WI38 (cell line): ENCODE measurements around the gene PCDH8.

ENCODE experiments used
- H3K4me3 ChIP-seq: 2 replicates; pipeline ENCODE4 v1.5.1; 2011; ENCODE audit warnings: low read depth, mild to moderate bottlenecking, control low read depth, low read length
- TF ChIP-seq, protein P1 (sequence below): IDR thresholded peaks from 2 replicates; pipeline ENCODE4 v1.5.1; 2012; ENCODE audit warnings: low read depth, mild to moderate bottlenecking, control low read depth, low read length

PCDH8 gene

DNA sequence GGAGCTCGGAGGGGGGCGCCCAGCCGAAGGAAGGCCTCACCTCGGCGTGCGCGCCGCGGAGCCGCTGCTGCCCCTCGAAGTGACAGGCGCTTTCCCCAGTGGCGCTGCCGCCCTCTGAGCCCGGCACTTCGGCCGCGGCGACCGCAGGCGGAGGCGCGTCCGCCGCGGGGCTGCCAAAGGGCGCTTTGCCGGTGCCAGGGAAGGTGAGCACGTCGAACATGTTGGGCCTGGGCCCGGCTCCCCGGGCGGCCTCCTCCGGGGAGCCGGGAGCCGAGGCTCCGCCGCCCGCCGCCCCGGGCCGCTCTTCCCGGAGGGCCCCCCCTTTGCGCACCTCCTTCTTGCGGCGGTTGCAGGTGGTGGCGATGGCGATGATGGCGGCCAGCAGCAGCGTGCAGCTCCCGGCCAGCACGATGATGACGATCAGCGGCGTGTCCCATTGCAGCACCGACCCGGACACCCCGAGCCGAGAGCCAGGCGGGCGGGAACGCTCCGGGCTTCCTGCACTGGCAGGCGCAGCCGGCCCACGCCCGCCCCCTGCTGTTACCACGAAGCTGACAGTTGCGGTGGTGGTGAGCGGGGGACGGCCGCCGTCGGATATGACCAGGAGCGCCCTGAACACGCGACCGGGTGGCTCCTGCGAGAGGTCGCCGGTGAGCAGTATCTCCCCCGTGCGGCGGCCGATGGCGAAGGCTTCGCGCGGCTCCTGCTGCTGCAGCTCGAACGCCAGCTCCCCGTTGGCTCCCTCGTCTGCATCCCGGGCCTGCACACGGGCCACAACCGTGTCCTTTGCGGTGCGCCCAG lies 2.5 kb downstream of the PCDH8 start:
- TF ChIP-seq, protein P1, sequence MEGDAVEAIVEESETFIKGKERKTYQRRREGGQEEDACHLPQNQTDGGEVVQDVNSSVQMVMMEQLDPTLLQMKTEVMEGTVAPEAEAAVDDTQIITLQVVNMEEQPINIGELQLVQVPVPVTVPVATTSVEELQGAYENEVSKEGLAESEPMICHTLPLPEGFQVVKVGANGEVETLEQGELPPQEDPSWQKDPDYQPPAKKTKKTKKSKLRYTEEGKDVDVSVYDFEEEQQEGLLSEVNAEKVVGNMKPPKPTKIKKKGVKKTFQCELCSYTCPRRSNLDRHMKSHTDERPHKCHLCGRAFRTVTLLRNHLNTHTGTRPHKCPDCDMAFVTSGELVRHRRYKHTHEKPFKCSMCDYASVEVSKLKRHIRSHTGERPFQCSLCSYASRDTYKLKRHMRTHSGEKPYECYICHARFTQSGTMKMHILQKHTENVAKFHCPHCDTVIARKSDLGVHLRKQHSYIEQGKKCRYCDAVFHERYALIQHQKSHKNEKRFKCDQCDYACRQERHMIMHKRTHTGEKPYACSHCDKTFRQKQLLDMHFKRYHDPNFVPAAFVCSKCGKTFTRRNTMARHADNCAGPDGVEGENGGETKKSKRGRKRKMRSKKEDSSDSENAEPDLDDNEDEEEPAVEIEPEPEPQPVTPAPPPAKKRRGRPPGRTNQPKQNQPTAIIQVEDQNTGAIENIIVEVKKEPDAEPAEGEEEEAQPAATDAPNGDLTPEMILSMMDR = no peak
- H3K4me3 ChIP-seq = no peak overlapping the region

- TF ChIP-seq, protein P1 = no peak
- H3K4me3 ChIP-seq = no peak overlapping the region
Observed at GRCh38 chr13:52845334-52845761, 3.1 kb downstream of the PCDH8 start.

DNA sequence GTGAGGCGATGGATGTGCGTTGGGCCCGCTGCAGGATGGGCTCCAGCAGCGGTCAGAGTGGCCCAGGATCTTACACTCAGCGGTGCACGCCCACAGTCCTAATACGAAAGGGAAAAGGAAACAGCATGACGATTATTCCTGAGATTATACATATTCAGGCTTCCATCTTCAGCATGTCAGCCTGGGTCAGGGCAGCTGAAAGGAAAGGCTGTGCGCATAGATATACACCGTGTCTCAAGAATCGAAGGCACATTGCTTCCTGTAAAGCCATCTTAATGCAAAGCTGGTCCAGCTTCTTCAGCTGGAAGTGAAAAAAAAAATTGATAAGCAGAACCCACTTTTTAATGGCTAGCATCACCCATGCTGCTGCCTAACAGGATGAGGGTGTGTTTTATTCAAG lies 3.6 kb downstream of the PCDH8 start:
- TF ChIP-seq, protein P1 = no peak
- H3K4me3 ChIP-seq = no peak overlapping the region

GRCh38 chr13:52842441-52842840 lies 6.0 kb downstream of the PCDH8 start:
- TF ChIP-seq, protein P1 = no peak
- H3K4me3 ChIP-seq = no peak overlapping the region

DNA sequence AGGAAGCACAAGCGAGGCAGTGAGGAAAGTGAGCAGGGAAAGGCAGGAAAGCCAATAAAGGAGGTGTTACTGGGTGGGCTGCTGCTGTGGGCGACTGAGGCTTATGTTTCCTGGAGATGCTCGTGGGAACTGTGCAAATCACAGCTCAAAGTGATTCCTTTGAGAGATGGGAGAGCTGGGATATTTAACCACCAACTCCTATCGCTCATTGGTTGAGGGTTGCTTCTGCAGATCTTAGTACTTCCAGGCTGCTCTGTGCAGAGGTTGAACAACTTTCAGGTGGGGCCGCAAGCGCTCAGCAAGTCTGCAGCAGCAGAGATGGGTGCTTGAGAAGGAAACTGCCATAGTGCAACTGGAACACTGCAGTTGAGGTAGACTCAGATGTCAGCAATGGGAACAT lies 8.4 kb downstream of the PCDH8 start:
- TF ChIP-seq, protein P1 = no peak

DNA sequence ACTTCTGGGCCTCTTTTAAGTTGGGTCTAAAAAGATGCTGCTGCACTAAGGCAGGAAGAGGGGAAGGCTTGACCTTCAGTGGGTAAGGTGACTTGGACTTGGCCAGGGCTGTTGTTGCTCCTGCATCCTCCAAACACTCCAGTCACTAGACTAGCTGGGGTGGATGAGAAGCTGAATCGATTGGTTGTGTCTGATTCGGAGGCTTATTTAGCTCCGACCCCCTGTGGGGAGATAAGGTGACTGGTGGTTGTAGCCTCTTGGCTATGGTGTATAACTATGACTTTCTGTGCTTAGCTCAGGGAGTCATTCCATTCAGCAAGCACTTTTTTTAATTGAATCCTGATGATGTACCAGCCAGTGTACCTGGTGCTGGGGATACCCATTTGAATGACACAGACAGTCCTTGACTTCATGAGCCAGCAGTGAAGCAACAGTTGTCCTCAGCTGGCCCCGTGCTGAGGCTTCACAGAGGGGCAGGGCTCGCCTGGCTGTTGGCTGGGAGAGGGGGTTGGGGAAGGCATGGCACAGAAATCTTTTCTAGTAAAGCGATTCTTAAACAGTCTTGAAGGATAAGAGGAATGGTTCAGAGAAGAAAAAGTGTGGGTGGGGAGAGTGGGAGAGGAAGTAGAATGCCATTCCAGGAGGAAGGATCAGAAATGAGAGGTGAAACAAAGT lies 9.9 kb downstream of the PCDH8 start:
- TF ChIP-seq, protein P1 = no peak
- no peak overlapping the region for H3K4me3 ChIP-seq

More for the DNA sequence above, 8.4 kb downstream of the PCDH8 start:
- no peak overlapping the region for H3K4me3 ChIP-seq

DNA sequence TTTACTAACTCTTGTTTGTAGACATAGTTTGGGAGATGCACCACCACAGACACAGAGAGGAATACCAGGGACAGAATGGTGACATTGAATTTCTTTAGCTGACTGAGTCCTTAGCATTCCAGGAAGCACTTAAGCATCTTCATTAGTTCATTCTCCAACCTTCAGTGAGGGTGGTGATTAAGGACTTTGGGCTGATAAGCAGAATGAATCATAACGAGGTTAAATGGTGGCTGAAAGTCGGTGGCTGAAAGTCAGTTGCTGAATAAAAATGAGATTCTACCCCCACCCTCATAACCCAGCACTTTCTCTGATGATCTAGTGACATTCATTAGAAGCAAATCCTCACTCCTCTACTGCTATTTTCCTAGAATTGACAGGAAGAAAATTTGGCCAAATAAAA lies 10.6 kb downstream of the PCDH8 start:
- TF ChIP-seq, protein P1 = no peak
- H3K4me3 ChIP-seq = no peak overlapping the region
